Measurements from ENCODE around the gene IMP4.

Gene IMP4

GRCh38 chr2:130319536-130319935 is 23.2 kb upstream of the IMP4 start:
- Histone ChIP-seq H3K27me3 (ENCODE audit: insufficient read depth, low read length) (no peaks in the 10 kb centered on the region), H3K27ac (ENCODE audit: low read depth, low read length, poor library complexity, severe bottlenecking) (no peak overlapping the region), H2AFZ (ENCODE audit: low read length) (no peak overlapping the region), H3K79me2 (ENCODE audit: insufficient read depth, low read length) (no peaks in the 10 kb centered on the region), H3K9me3 (ENCODE audit: low read length) (no peaks in the 10 kb centered on the region), H3K36me3 (ENCODE audit: insufficient read depth, low read length) (no peaks in the 10 kb centered on the region), H3K4me1 (ENCODE audit: insufficient read depth, low read length, severe bottlenecking) (no peaks in the 10 kb centered on the region), H3K4me2 (ENCODE audit: low read length) (no peak overlapping the region), H3K9me2 (ENCODE audit: low read depth, low read length) (no peaks in the 10 kb centered on the region), H3K4me3 (ENCODE audit: low read depth, low read length, poor library complexity, severe bottlenecking) (no peak overlapping the region), H3K9ac (ENCODE audit: low read length) (no peak overlapping the region), H4K20me1 (ENCODE audit: insufficient read depth, low read length) (no peaks in the 10 kb centered on the region), H3F3A (ENCODE audit: insufficient read depth, low read length) (no peaks in the 10 kb centered on the region)
- TF ChIP-seq CTCF (IDR thresholded peaks at IDR 0.05; ENCODE audit: low read length) (no peak), EZH2 (IDR thresholded peaks at IDR 0.05; ENCODE audit: borderline replicate concordance, low read length) (no peak)

- no peaks in the 10 kb centered on the region for H3F3A ChIP-seq (ENCODE audit: insufficient read depth, low read length)
- no peak overlapping the region for H3K4me3 ChIP-seq (ENCODE audit: low read depth, low read length, poor library complexity, severe bottlenecking)
- no peaks in the 10 kb centered on the region for H4K20me1 ChIP-seq (ENCODE audit: insufficient read depth, low read length)
- no peaks in the 10 kb centered on the region for H3K9me3 ChIP-seq (ENCODE audit: low read length)
- H3K27me3 ChIP-seq (ENCODE audit: insufficient read depth, low read length), result no peaks in the 10 kb centered on the region; the same call in 1 of the 2 replicates
- TF ChIP-seq CTCF (IDR thresholded peaks at IDR 0.05; ENCODE audit: low read length), result no peak
- no peak for TF ChIP-seq EZH2 (IDR thresholded peaks at IDR 0.05; ENCODE audit: borderline replicate concordance, low read length)
- H3K9me2 ChIP-seq (ENCODE audit: low read depth, low read length), result no peaks in the 10 kb centered on the region
- H3K27ac ChIP-seq (ENCODE audit: low read depth, low read length, poor library complexity, severe bottlenecking), result no peak overlapping the region
- no peaks in the 10 kb centered on the region for H3K79me2 ChIP-seq (ENCODE audit: insufficient read depth, low read length)
- H3K4me1 ChIP-seq (ENCODE audit: insufficient read depth, low read length, severe bottlenecking), result peaks cover 5% of the 10 kb centered on the region
- H2AFZ ChIP-seq (ENCODE audit: low read length), result no peak overlapping the region
- H3K36me3 ChIP-seq (ENCODE audit: insufficient read depth, low read length), result no peaks in the 10 kb centered on the region
- H3K4me2 ChIP-seq (ENCODE audit: low read length), result no peak overlapping the region
- H3K9ac ChIP-seq (ENCODE audit: low read length), result no peak overlapping the region
Observed at GRCh38 chr2:130327703-130328527, 14.8 kb upstream of the IMP4 start.

GRCh38 chr2:130328710-130329109 is 14.0 kb upstream of the IMP4 start:
- Histone ChIP-seq H3K4me2 (ENCODE audit: low read length) (no peak overlapping the region), H4K20me1 (ENCODE audit: insufficient read depth, low read length) (no peaks in the 10 kb centered on the region), H3K27me3 (ENCODE audit: insufficient read depth, low read length) (no peaks in the 10 kb centered on the region; the same call in 1 of the 2 replicates), H3K36me3 (ENCODE audit: insufficient read depth, low read length) (no peaks in the 10 kb centered on the region), H3K9me2 (ENCODE audit: low read depth, low read length) (no peaks in the 10 kb centered on the region), H3K4me3 (ENCODE audit: low read depth, low read length, poor library complexity, severe bottlenecking) (no peak overlapping the region), H3K4me1 (ENCODE audit: insufficient read depth, low read length, severe bottlenecking) (peaks cover 8% of the 10 kb centered on the region), H3K9me3 (ENCODE audit: low read length) (no peaks in the 10 kb centered on the region), H2AFZ (ENCODE audit: low read length) (no peak overlapping the region), H3K27ac (ENCODE audit: low read depth, low read length, poor library complexity, severe bottlenecking) (no peak overlapping the region), H3K79me2 (ENCODE audit: insufficient read depth, low read length) (no peaks in the 10 kb centered on the region), H3F3A (ENCODE audit: insufficient read depth, low read length) (no peaks in the 10 kb centered on the region), H3K9ac (ENCODE audit: low read length) (no peak overlapping the region)
- TF ChIP-seq CTCF (IDR thresholded peaks at IDR 0.05; ENCODE audit: low read length) (no peak), EZH2 (IDR thresholded peaks at IDR 0.05; ENCODE audit: borderline replicate concordance, low read length) (no peak)
